ENCODE measurements around the gene MMP21.

GRCh38 chr10:125756196-125756595 is 19.4 kb downstream of the MMP21 start:
- TF ChIP-seq CTCF (conservative IDR thresholded peaks at IDR 0.05) (no peak), ZFX (IDR thresholded peaks at IDR 0.05) (no peak)

Data from C4-2B (cell line).